ENCODE data around the gene PTPRG. TPM values are rescaled to one million over a fixed set of nuclear protein-coding genes. Genes with fewer than 3 reads are reported as not detected.
"Not testable (repeated sequence)": the region's sequence is repeated elsewhere in the genome, so short reads cannot be mapped to it uniquely, and the experiment has no call there.

The PTPRG gene
- total RNA-seq, 1 experiment from 2014 or later, result 9.2 TPM

GRCh38 chr3:61685755-61686154, 124.4 kb downstream of the PTPRG start:
- peak; percentile 36 for DNase-seq (ENCODE audit: low read depth)

DNA sequence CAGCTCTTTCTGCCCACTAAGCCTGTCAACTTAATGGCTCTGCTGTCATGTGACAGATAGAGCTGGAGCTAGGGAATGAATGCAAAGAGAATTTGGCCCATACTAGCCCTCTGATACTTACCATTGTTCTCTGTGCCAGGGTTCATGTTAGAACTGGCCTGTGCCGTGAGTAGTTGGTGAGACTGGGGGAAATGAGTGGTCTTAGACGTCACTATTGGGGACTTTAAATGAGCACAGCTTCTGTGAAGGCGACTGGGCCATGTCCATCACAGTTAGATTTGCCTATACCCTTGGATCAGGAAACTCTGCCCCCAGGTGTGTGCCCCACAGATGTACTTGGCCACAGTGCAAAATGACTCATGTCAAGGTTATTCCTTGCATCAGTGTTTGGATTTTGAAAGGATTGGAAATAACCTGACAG, 124.9 kb downstream of the PTPRG start:
- peak; percentile 30 for DNase-seq (ENCODE audit: low read depth)

DNA sequence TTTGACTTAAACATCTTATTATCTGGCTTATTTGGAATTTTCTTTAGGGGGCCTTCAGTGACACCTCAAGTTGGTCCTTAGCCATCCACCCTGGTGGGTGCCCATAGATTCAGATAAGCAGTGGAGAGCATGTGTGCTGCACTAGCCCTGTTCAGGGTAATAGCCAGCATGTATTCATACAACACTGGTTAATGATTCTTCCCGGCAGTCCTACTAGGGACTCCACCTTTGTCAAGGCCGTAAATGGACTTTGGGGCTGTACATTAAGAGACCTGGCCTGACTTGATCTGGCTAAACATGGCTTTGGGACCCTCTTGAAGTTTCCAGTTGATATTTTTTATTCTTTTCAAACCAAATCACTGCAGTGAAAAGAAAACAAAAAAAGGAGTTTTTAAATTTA, 125.8 kb downstream of the PTPRG start:
- no peak for DNase-seq (ENCODE audit: low read depth)

DNA sequence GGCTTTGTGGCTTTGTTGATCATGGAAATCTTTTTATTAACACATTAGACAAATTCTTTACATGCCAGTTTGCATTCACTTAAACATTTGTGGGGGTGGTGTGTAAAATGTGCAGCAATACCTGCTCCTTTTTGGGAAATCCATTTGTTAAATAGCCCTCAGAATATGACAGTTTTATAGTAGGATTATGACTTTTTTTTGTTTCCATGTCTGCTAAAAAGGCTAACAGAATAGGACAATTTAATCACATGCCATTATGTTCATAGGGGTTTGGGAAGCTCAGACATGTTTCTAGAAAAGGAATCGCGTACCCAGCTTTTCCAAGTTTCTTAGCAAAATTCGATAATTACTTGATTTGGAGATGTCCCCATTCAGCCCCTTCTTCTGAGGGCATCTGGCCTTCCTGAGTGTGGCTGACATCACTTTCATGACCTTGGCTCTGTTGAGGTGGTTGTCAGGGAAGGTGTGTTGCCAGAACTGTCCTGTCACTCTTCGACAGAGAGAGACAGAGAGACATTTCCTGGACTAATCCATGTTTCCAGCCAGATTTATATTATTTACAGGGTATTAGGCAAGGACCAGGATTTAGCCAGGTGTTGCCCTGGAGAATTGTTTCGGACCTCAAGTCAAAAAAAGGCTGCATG, 126.4 kb downstream of the PTPRG start:
- no peak for DNase-seq (ENCODE audit: low read depth)

- no peak for DNase-seq (ENCODE audit: low read depth)
Observed at GRCh38 chr3:61688307-61688984, 127.1 kb downstream of the PTPRG start.

GRCh38 chr3:61690016-61690415, 128.6 kb downstream of the PTPRG start:
- DNase-seq (ENCODE audit: low read depth), result no peak

DNA sequence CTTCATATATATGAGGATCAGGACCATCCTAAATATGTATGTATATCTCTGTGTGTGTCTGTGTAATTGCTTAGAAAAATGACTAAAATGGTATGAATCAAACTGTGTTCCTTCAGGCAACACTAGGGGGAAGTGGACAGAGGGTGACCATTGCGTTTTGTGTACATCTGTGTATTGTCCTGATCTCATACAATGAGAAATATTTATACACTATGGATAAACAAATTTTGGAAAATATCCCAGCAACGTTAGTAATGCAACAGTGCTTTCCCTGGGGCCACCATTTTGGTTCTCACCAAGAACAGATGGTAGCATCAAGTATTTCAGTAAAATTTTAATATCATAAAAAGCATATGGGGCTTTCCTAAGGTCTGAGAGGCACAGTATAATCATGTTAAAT, 130.1 kb downstream of the PTPRG start:
- DNase-seq (ENCODE audit: low read depth), result no peak

DNA sequence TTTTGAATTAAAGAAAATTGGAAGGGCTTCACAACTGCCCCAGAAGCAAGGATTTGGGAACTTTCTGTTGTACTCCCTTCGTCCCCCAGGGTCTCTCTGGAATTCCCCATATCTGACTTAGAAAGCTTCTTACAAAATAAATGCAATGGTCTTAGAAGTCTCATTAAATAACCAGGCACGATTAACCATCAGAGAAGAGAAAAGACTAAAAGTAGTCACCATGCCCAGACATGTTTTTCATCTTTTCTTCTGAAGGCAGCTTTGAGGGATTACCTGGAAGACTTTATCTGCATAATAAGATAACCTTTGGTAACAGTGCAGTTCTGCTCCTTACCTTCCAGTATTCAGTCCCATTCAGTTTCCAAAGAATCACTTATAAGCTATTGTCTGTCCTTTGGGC, 135.9 kb downstream of the PTPRG start:
- DNase-seq (ENCODE audit: low read depth), result no peak

DNA sequence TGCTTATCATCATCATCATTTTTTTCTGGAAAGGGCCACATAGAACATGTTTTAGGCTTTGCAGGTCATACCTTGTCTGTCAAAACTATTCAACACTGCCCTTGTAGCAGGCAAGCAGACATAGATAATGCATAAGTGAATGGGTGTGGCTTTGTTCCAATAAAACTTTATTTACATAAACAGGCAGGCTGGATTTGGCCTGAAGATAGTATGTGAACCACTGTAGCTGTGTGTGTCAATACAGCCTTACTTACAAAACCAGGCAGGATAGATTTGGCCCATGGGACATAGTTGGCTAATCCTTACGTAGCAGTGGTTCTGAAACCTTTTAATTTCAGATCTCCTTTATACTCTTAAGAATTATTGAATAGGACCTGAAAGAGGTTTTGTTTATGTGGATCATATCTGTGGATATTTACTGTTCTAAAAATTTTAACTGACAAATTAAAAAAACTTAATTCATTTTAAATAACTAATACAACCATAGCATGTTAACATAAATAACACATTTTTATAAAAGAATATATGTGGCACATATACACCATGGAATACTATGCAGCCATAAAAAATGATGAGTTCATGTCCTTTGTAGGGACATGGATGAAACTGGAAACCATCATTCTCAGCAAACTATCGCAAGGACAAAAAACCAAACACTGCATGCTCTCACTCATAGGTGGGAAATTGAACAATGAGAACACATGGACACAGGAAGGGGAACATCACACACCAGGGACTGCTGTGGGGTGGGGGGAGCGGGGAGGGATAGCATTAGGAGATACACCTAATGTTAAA, 137.1 kb downstream of the PTPRG start:
- DNase-seq (ENCODE audit: low read depth), result not testable (repeated sequence)

- DNase-seq (ENCODE audit: low read depth), result no peak
Observed at GRCh38 chr3:61699622-61700021, 138.3 kb downstream of the PTPRG start.

- no peak for DNase-seq (ENCODE audit: low read depth)
Observed at GRCh38 chr3:61701011-61701410, 139.6 kb downstream of the PTPRG start.

DNA sequence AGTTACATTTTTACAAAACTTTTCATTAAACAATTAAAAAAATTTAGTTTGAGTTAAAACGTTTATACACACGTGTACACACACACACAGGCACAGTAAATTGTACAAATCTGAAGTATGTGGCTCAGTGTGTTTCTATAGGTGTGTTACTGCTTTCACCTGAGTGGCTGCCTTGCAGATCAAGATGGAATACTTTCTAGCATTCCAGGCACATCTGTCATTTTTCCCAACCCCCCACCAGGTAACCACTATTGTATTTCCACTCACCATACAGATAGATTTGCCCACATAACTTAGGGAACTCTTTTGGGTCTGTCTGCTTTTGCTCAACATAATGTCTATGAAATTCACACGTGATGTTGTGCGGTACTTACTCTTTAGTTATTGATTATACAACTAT, 141.1 kb downstream of the PTPRG start:
- DNase-seq (ENCODE audit: low read depth), result no peak

DNA sequence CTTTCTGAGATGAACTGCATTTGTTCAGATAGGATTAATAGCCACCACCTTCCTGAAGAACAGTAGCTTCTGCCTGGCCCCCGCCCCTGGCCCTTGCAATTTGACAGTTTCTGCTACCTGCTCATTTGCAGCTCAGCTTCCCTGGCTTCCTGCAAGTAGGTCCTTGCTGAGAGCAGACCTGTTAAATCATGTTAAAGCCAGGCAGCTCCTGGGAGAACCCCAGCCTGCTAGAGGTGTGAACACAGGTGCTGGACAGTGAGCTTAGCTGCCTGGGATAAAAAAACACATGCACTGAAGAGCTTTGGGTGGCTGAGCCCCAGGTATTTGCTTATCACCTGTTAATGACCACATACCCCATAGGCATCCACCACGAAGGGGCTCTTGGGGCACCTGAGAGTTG, 143.4 kb downstream of the PTPRG start:
- no peak for DNase-seq (ENCODE audit: low read depth)

- no peak for DNase-seq (ENCODE audit: low read depth)
Observed at GRCh38 chr3:61707492-61707891, 146.1 kb downstream of the PTPRG start.

GRCh38 chr3:61710920-61711319, 149.5 kb downstream of the PTPRG start:
- not testable (repeated sequence) for DNase-seq (ENCODE audit: low read depth)

DNA sequence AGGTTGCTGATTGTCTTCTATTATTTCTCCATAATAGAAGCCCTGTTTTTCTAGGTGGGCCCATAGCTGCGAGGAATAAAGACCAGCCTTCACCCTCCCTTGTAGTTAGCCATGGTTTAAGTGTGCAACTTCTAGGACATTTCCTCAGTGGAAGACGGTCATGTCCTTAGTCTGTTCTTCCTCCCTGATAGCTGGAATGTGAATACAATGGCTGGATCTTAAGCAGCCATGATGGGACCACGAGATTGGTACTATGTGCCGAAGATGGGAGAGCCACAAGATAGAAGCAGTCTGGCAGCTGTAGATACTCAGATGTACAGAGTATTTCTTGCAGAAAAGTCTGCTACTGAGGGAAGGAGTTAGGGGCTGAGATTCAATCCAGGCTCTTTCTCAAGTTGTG, 152.9 kb downstream of the PTPRG start:
- DNase-seq (ENCODE audit: low read depth), result no peak

DNA sequence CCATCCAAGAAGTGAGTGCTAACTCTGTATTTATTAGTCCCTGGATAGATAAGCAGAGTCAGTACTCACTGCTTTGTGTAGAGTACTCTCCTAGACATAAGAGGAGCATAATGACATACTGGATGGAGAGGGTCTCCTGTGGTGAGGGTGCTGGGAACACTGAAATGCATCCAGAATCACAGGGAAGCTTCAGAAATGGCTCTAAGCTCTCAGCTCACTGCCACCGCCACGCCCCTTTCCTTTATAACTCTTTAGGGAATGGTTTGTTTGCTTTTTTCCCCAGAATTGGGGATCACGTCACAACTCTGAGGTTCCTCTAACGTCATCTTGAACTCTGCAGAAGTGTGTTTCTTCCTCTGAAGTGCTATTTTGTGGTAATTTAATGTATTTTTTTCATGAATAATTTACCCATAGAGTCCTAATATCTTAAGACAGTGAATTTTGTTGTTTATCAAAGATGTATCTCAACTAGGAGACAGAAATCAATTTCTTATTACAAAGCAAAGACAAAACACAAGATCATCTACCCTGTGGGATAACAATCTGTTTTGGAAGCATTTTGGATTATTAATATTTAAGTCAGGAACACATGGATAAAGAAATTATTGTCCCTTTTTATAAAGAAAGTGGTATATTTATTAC, 154.6 kb downstream of the PTPRG start:
- DNase-seq (ENCODE audit: low read depth), result no peak

DNA sequence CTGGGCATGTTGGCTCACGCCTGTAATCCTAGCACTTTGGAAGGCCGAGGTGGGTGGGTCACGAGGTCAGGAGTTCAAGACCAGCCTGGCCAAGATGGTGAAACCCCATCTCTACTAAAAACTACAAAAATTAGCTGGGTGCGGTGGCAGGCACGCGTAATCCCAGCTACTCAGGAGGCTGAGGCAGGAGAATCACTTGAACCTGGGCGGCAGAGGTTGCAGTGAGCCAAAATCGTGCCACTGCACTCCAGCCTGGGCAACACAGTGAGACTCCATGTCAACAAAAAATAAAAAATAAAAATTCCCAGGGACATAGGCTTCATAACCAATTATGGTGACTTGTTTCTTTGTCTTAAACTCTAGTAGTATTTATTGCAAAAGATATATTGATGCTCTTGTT, 155.3 kb downstream of the PTPRG start:
- not testable (repeated sequence) for DNase-seq (ENCODE audit: low read depth)

DNA sequence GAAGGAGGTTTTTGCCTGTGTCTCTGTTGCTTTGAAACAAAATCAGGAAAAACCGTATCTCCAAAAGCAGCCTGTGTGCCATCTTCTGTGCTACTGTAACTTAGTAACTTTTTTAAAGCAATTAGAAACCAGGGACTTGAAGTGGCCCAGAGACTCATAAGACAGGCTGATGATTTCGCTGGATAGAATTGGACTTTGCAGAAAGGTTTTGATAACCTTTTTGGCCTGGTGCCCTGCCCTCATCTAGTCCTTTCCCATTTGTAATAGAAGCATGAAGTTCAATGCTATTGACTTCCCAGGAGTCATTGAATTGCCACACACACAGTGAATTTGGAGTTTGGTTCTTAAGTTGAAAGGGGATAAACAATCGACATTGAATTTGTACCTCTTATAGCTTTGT, 157.2 kb downstream of the PTPRG start:
- no peak for DNase-seq (ENCODE audit: low read depth)

GRCh38 chr3:61719278-61719977, 158.1 kb downstream of the PTPRG start:
- no peak for DNase-seq (ENCODE audit: low read depth)

DNA sequence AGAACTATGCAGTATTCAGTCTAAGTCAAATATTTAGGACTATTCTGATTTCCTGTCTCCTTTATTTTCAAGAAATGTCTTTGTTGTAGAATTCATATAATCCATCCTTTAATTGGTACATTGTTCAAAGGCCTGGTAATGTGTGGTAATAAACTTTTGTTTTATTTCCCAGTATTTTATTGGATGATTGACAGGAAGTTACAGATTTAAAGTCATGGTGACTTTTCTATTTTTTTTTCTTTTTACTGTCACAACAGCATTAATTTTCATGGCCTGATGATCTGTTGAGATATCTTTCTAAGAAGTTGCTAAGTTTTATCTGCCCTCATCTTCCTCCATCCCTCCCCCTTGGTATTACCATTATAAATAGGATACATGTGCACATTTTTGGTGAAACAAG, 161.7 kb downstream of the PTPRG start:
- DNase-seq (ENCODE audit: low read depth), result no peak

DNA sequence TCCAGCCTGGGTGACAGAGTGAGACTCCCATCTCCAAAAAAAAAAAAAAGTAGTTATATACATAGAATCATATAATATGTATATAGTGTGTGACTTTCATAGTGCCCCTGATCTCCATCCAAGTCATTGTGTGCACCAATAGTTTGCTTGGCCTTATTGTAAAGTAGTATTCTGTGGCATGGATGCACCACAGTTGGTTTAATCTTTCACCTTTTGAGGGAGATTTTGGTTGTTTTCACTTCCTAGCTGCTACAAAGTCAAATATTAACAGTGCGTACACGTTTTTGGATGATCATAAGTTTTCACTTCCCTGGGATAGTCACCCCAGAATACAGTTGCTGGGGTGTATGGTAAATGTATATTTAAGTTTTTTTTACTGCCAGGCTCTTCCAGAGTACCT, 162.8 kb downstream of the PTPRG start:
- DNase-seq (ENCODE audit: low read depth), result no peak

All from M059J (cell line).